Thoracic aorta (tissue), 2 donors: ENCODE data around the gene SMIM24. TPM values are rescaled to one million over a fixed set of nuclear protein-coding genes. Genes with fewer than 3 reads are reported as not detected.
"Not testable (repeated sequence)": the region's sequence is repeated elsewhere in the genome, so short reads cannot be mapped to it uniquely, and the experiment has no call there.

Experiments
- ATAC-seq: fragments of 150-250 bp; one replicate; pipeline ENCODE4 v1.8.0; 2017; ENCODE audit warnings: low read depth; ENCODE audit not compliant: insufficient number of reproducible peaks, low FRiP score
- DNase-seq: peaks from one replicate; pipeline ENCODE4 v3.0.0-alpha.2; 2020; ENCODE audit warnings: low spot score
- H3K27ac ChIP-seq, 2 donors: fragments of 200-600 bp; sonication (generic); 1 replicate in 1 of 2; 2 replicates in 1 of 2; pipeline ENCODE4 v1.5.1; 2016; ENCODE audit warnings: mild to moderate bottlenecking in 2 of 2, moderate library complexity in 2 of 2
- H3K27me3 ChIP-seq: fragments of 200-600 bp; sonication (generic); replicated peaks from 2 replicates; pipeline ENCODE4 v1.6.0; 2016; ENCODE audit warnings: mild to moderate bottlenecking; ENCODE audit not compliant: insufficient read depth
- H3K36me3 ChIP-seq: fragments of 200-600 bp; sonication (generic); one replicate; pipeline ENCODE4 v1.5.1; 2016
- H3K4me1 ChIP-seq, 2 donors: fragments of 200-600 bp; sonication (generic); 1 replicate in 1 of 2; 2 replicates in 1 of 2; pipeline versions ENCODE4 v1.5.1 to v1.6.0; 2016; ENCODE audit warnings: low read depth in 2 of 2, mild to moderate bottlenecking in 1 of 2; ENCODE audit not compliant: control insufficient read depth in 1 of 2
- H3K4me3 ChIP-seq: fragments of 200-600 bp; sonication (generic); 2 replicates; pipeline ENCODE4 v1.5.1; 2016; ENCODE audit warnings: mild to moderate bottlenecking
- H3K9me3 ChIP-seq: fragments of 200-600 bp; sonication (generic); 2 replicates; pipeline ENCODE4 v1.5.1; 2016
- total RNA-seq, 2 donors: library from RNA; depleted of rRNA; stranded (reverse); fragments of >200 nt; gene quantifications; one replicate each; pipeline versions ENCODE4 v1.1.0 to v1.2.3, GENCODE V29; 2016
- TF ChIP-seq, protein P1 (sequence below): fragments of 200-600 bp; sonication (generic); IDR thresholded peaks from one replicate; pipeline ENCODE4 v1.5.1; 2019; ENCODE audit warnings: antibody characterized with exemption

SMIM24 gene
- total RNA-seq, 2 donors from 2014 or later, result not detected

- DNase-seq (no peak), ATAC-seq (no peak)
- no peaks in the 10 kb centered on the region for H3K27me3 ChIP-seq
- peak overlapping the region; percentile 86 to 94 for H3K27ac ChIP-seq
- TF ChIP-seq, protein P1, sequence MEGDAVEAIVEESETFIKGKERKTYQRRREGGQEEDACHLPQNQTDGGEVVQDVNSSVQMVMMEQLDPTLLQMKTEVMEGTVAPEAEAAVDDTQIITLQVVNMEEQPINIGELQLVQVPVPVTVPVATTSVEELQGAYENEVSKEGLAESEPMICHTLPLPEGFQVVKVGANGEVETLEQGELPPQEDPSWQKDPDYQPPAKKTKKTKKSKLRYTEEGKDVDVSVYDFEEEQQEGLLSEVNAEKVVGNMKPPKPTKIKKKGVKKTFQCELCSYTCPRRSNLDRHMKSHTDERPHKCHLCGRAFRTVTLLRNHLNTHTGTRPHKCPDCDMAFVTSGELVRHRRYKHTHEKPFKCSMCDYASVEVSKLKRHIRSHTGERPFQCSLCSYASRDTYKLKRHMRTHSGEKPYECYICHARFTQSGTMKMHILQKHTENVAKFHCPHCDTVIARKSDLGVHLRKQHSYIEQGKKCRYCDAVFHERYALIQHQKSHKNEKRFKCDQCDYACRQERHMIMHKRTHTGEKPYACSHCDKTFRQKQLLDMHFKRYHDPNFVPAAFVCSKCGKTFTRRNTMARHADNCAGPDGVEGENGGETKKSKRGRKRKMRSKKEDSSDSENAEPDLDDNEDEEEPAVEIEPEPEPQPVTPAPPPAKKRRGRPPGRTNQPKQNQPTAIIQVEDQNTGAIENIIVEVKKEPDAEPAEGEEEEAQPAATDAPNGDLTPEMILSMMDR, result no peak
- H3K9me3 ChIP-seq, result no peaks in the 10 kb centered on the region
- peaks cover 6 to 18% of the 10 kb centered on the region in 2 donors for H3K4me1 ChIP-seq
- peaks cover 63% of the 10 kb centered on the region for H3K36me3 ChIP-seq
- no peak overlapping the region for H3K4me3 ChIP-seq
These were observed 28.9 kb downstream of the SMIM24 start for GRCh38 chr19:3451451-3451866.

- TF ChIP-seq, protein P1, result no peak
- Histone ChIP-seq H3K36me3 (peaks cover 63% of the 10 kb centered on the region), H3K4me1 (peaks cover 6 to 18% of the 10 kb centered on the region in 2 donors), H3K27me3 (no peaks in the 10 kb centered on the region), H3K4me3 (no peak overlapping the region), H3K9me3 (no peaks in the 10 kb centered on the region), H3K27ac (peak overlapping the region; percentile 86 to 94)
- peak; percentile 81 for DNase-seq
- ATAC-seq, result peak; percentile 91
These were observed 29.4 kb downstream of the SMIM24 start for GRCh38 chr19:3450796-3451411.

- no peaks in the 10 kb centered on the region for H3K27me3 ChIP-seq
- H3K9me3 ChIP-seq, result no peaks in the 10 kb centered on the region
- H3K27ac ChIP-seq, result no peak overlapping the region
- DNase-seq, result no peak
- TF ChIP-seq, protein P1, result no peak
- no peak overlapping the region for H3K4me3 ChIP-seq
- H3K4me1 ChIP-seq, result peaks cover 12 to 35% of the 10 kb centered on the region in 2 donors
- ATAC-seq, result no peak
- H3K36me3 ChIP-seq, result peaks cover 55% of the 10 kb centered on the region
These were observed 31.6 kb downstream of the SMIM24 start for GRCh38 chr19:3448616-3449334.

GRCh38 chr19:3446657-3447056 is 33.7 kb downstream of the SMIM24 start:
- ATAC-seq, H3K9me3 ChIP-seq, DNase-seq, H3K27ac ChIP-seq, H3K4me3 ChIP-seq, H3K27me3 ChIP-seq: not testable (repeated sequence)
- H3K4me1 ChIP-seq, result peaks cover 10 to 47% of the 10 kb centered on the region in 2 donors
- H3K36me3 ChIP-seq, result peaks cover 41% of the 10 kb centered on the region

DNA sequence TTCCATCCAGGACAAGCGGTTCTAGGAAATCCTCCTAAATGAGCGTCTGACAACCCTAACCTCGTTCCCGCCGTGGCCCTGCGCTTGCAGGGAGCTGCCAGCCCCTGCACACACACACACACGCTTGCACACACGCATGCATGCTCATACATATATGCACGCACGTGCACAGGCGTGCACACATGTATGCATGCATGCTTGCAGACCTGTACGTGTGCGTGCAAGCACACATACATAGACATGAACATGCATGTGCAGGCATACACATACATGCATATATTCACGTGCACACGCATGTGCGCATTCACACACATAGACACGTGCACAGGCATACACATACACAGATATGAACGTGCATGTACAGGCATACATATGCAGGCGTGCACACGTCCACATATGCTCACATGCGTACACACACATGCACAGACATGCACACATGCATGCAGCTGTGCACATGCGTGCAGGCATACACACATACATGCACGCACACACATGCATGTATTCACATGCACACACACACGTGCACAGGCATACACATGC is 35.6 kb downstream of the SMIM24 start:
- DNase-seq, result no peak
- no peak overlapping the region for H3K4me3 ChIP-seq
- ATAC-seq, result no peak
- TF ChIP-seq, protein P1, result no peak
- no peaks in the 10 kb centered on the region for H3K27me3 ChIP-seq
- no peak overlapping the region for H3K27ac ChIP-seq
- H3K36me3 ChIP-seq, result peaks cover 56% of the 10 kb centered on the region
- H3K9me3 ChIP-seq, result no peaks in the 10 kb centered on the region
- H3K4me1 ChIP-seq, result peaks cover 6 to 43% of the 10 kb centered on the region in 2 donors
